NOMO-1 treated with dmso at 0.1 percent for 144 hours (cell line): Measurements from ENCODE around the gene PIEZO1.

Source experiments
- DNase-seq: peaks from one replicate; lab custom pipeline; 2025; ENCODE audit not compliant: unreplicated experiment; lab: John Stamatoyannopoulos, UW

Gene PIEZO1

GRCh38 chr16:88706965-88707826 lies 77.8 kb downstream of the PIEZO1 start:
- no peak for DNase-seq

GRCh38 chr16:88706229-88706964 lies 78.6 kb downstream of the PIEZO1 start, which contains the start of the genes CTU2 and RNF166:
Gene CTU2 (plus strand): TSS chr16:88706503. CDS start chr16:88706531, 28 bp downstream.
Gene RNF166 (minus strand): TSS chr16:88706408. CDS start chr16:88706325, 83 bp downstream.
- peak; percentile 68 for DNase-seq

GRCh38 chr16:88705801-88706228 lies 79.2 kb downstream of the PIEZO1 start:
- DNase-seq: no peak

- DNase-seq: peak; percentile 69
These were observed 79.8 kb downstream of the PIEZO1 start for GRCh38 chr16:88705076-88705684.

- DNase-seq: peak; percentile 67
These were observed 81.3 kb downstream of the PIEZO1 start for GRCh38 chr16:88703486-88704309.

- DNase-seq: peak; percentile 40
These were observed 82.4 kb downstream of the PIEZO1 start for GRCh38 chr16:88702371-88703210.

GRCh38 chr16:88701581-88702370 lies 83.2 kb downstream of the PIEZO1 start:
- DNase-seq: no peak

- DNase-seq: peak; percentile 96
These were observed 84.2 kb downstream of the PIEZO1 start for GRCh38 chr16:88700636-88701482.

GRCh38 chr16:88700322-88700635 lies 84.7 kb downstream of the PIEZO1 start:
- DNase-seq: no peak

- no peak for DNase-seq
These were observed 85.8 kb downstream of the PIEZO1 start for GRCh38 chr16:88699180-88699579.

- no peak for DNase-seq
These were observed 86.4 kb downstream of the PIEZO1 start for GRCh38 chr16:88698646-88699045.

- no peak for DNase-seq
These were observed 87.0 kb downstream of the PIEZO1 start for GRCh38 chr16:88697831-88698615.

- DNase-seq: no peak
These were observed 87.7 kb downstream of the PIEZO1 start for GRCh38 chr16:88697116-88697830.

- no peak for DNase-seq
These were observed 88.6 kb downstream of the PIEZO1 start for GRCh38 chr16:88696441-88696840.

GRCh38 chr16:88695753-88696152 lies 89.3 kb downstream of the PIEZO1 start:
- DNase-seq: no peak

- no peak for DNase-seq
These were observed 89.8 kb downstream of the PIEZO1 start for GRCh38 chr16:88695218-88695617.
